Suprapubic skin (tissue), 3 donors: ENCODE measurements around the gene ZNF423.

Source experiments
- EP300 ChIP-seq: sonication (generic); formaldehyde crosslinking; IDR thresholded peaks from one replicate; pipeline ENCODE4 v1.6.1; 2017; ENCODE audit warnings: antibody characterized with exemption
- POLR2A ChIP-seq, 2 donors: fragments of 450-650 bp; IDR thresholded peaks; one replicate each; pipeline ENCODE4 v1.6.1; 2017; ENCODE audit warnings: antibody characterized with exemption in 2 of 2, mild to moderate bottlenecking in 2 of 2, moderate library complexity in 2 of 2
- TF ChIP-seq, protein P1 (sequence below), 2 donors: fragments of 200-600 bp in 1 of 2; fragments of 450-650 bp in 1 of 2; sonication (generic) in 1 of 2; IDR thresholded peaks; one replicate each; pipeline ENCODE4 v1.5.1; 2016 to 2019; ENCODE audit warnings: antibody characterized with exemption in 2 of 2, mild to moderate bottlenecking in 1 of 2, moderate library complexity in 1 of 2

DNA sequence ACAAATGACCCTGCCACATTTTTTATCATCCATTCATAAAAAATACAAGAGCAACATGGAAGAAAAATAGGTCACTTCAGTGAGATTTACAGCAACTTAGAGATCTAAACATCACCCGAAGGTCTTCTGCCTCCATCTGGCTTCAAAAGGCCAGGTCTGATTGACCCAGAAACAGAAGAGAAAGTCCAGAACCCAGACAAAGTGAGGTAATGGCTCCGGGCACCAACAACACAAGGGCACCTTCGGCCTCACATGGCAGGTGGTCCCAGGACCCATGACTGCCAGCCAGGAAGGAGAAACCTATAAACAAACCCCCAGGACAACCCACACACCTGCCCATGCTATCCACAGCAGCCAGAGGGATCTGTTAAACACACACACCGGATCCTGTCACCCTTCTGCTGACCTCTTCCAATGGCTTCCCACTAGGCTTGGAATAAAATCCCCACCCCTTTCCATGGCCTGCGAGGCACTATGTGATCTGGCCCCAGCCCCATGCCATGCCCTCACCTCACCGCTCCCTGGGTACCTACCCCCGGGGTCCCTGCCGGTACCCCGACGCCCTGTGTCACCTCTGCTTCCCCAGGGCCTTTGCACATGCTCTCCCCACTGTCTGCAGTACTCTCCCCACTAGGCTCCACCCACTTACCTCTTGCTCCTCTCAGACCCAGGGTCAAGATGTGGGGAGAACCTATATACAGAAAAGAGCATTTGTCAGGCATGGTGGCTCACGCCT lies 149.1 kb downstream of the ZNF423 start:
- TF ChIP-seq POLR2A (IDR thresholded peaks at IDR 0.05) (no peak), EP300 (no peak)
- TF ChIP-seq, protein P1, sequence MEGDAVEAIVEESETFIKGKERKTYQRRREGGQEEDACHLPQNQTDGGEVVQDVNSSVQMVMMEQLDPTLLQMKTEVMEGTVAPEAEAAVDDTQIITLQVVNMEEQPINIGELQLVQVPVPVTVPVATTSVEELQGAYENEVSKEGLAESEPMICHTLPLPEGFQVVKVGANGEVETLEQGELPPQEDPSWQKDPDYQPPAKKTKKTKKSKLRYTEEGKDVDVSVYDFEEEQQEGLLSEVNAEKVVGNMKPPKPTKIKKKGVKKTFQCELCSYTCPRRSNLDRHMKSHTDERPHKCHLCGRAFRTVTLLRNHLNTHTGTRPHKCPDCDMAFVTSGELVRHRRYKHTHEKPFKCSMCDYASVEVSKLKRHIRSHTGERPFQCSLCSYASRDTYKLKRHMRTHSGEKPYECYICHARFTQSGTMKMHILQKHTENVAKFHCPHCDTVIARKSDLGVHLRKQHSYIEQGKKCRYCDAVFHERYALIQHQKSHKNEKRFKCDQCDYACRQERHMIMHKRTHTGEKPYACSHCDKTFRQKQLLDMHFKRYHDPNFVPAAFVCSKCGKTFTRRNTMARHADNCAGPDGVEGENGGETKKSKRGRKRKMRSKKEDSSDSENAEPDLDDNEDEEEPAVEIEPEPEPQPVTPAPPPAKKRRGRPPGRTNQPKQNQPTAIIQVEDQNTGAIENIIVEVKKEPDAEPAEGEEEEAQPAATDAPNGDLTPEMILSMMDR (IDR thresholded peaks at IDR 0.05) = no peak
